Dedifferentiated amniotic fluid mesenchymal stem cell (primary cell): ENCODE measurements around the gene RPS15.
"Not testable (repeated sequence)": the region's sequence is repeated elsewhere in the genome, so short reads cannot be mapped to it uniquely, and the experiment has no call there.

Source experiments
- DNase-seq: peaks from one replicate; pipeline ENCODE4 v3.0.0-alpha.2; 2016; ENCODE audit errors: extremely low spot score

RPS15 gene

DNA sequence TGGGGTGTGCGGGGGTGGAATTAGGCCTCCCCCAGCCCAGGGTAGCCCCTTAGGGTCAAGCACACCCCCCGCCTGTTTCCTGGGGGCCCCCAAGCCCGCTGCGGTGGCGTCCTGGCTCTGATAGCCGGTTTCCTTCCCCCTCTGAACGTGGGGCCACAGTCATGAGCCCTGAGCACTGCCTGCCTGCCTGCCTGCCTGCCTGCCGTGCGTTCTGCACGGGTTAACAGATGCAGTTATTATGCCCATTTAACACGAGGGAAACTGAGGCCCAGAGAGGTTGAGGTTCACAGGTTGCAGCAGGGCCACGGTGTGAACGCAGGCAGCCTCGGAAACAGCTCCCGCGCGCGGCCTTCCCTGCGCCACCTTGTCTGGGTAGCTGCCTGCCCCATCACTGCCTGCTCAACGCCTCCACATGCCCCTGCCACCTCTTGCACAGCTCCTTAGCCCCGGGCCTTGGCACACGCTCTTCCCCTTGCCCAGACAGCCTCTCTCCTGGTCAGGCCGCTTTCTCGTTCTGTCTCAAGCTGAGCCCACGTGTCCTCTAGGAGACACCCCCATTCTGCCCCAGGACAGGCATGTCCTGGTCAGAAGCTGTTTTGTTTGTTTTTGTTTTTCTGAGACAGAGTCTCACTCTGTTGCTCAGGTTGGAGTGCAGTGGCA, 35.7 kb upstream of the RPS15 start:
- no peak for DNase-seq

DNA sequence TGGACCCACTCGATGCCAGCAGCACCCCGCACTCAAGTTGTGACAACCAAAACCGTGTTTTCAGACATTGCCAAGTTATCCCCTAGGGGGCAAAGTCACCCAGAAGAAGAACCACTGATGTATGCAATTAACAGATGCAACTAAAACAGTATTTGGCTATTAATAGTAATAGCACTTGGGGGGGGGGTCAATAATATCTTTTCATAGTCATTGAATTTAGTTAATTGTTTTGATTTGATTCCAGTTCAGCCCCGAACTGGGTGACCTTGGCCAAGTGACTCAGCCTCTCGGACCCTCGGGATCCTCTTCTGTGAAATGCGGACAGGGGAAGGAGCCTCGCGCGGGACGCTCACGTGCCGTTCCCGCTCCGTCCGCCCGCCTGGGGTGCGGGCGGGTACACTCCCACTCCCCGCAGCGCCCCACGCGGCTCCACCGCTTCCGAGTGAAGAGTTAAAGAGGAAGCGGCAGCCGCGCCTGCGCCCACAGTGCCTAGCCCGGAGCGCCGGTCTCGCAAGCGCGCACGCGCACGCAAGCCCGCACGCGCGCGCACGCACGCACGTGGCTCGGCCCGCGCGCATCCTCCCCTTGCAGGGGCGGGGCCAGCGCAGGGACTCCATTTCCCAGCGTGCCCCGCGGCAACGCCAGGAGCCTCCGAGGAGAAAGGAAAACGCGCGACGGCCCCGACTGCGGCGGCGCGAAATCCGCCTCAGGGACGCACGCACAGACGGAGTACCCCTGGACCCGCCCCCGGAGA, 31.2 kb upstream of the RPS15 start:
- DNase-seq, result peak; percentile 98

DNA sequence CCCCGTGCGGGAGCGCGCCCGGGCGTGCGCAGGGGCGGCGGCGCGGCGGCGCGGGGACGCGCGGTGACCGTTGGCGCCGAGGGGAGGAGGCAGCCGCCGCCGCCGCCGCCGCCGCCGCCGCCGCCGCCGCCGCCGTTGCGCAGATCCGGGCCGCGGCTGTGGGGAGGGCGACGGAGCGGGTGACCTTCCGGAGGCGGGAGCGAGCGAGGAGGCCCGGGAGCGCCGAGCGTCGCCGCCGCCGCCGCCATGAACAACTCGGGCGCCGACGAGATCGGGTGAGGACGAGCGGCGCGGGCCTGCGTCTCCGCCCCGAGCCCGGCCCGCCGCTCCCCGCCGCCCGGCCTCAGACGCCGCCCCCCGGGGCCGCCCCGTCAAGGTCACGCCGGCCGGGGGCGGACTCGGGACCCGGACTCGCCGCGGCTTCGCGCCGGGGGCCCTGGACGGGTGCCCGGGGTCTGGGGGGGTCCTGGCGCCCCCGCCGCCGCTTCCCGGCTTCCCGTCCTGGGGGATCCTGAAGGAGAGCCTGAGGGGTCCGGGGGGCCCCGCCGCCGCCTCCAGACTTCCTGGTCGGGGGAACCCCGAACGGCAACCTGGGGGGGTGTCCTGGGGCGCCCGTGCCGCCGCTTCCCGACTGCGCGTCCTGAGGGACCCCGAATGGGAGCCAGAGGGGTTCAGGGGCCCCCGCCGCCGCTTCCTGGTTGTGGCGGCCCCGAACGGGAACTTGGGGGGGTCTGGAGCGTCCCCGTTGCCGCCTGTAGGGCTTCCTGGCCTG, 30.5 kb upstream of the RPS15 start, which contains the start of gene DAZAP1:
Gene DAZAP1 (plus strand): TSS at position 59 of the 772 bp plus-strand sequence. CDS start 188 bp downstream, at position 247.
- DNase-seq, result no peak

DNA sequence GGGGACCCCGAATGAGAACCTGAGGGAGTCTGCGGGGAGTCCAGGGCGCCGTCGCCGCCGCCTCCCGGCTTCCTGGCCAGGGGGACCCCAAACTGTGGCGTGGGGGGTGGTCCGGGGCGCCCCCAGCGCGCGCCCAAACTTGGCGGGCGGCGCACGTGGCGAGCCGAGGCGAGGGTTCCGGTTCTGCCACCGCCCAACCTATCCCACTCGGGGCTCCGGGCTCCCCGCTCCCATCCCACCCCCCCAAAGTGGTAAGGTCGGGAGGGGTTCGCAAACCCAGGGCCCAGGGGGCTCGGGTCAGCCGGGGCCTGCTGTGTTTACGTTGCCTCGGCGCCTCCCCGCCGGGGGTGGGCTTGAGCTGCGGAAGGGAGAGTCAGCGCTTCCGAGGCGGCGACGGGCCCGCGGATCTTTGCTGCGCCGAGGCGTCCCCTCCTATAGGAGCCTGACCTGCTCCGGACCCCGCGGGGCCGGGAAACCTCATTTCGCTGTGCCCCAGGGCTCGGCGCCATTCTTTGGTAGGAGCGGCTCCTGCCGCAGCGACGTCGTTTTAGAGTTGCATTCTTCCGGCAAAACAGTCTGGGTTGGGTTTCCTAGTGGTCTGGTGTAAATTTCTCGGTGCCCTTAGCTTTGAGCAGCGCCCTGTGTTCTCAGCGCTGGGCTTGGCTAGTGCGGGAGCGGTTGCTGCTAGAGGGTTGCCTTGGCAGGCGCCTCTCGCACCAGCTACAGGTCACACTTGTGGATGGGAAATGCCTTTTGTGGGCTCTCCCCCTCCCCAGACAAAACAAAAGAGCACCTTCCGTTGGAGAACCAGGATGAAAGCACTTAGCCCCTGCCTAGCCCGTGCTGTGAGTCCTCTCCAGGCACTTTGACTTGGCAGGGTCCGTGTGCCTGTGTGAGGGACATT, 29.6 kb upstream of the RPS15 start:
- peak; percentile 69 for DNase-seq

DNA sequence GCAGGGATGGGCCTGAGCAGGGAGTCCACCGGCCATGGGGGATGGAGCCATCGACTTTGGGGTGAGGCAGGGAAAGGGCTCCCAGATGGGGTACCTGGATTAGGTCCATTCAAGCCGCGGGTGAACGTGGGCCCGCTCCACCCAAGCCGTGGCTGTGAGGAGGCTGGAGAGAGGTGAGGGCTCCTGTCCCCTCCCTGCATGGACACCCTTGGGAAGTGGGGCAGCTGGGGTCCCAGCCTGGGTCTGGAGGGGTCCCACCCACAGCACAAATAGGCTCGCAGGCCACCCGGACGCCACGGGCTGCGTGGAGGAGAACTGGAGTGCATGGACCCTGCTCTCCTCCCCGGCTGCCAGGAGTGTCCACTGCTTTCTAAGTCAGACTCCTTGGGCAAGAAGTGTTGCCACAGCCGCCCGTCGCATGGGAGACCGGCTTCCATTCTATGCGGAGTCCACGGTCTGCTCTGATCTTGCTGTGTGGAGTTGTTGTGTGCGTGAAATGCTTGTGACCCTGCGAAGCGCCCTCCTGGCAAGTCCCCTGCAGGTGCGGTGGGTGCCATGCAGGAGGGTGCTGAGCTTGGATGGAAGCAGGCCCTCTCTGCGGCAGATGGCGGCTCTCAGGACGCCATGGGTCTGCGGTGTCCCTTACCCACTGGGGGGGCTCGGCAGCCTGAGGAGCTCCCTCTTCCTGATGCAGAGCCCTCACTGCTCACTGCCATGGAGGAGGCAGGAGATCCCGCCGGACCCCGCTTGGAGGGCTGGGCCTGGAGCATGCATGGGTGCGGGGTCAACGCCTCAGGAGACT, 28.8 kb upstream of the RPS15 start:
- DNase-seq, result no peak

DNA sequence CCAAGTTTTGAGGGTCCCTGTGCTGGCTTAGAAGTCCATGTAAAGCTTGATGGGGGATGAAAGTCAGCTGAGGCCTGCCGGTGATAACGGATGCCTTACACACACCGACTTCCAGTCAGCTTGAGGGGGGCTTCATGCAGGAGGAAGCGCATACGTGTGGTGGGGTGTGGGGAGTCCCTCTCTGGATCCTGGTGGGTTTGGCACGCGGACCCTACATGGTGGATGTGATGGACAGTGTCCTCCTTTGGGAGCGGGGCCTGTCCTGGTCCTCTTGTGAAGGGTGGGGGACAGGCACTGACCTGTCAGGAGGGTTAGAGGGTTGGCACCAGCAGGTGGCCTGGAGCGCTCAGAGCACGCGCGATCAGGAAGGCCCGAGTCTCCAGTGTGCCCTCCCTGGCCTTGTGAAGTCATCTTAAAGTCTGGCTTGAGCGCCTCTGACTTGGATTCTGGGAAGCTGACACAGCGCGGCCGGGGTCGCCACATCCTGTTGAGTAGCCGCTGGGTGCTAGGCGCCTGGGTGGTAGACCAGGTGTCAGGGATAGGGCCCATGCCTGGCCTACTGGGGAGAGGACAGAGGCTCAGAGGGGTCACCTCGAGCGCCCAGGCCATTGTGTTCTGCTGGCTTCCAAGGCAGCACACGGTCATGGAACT, 27.9 kb upstream of the RPS15 start:
- no peak for DNase-seq

DNA sequence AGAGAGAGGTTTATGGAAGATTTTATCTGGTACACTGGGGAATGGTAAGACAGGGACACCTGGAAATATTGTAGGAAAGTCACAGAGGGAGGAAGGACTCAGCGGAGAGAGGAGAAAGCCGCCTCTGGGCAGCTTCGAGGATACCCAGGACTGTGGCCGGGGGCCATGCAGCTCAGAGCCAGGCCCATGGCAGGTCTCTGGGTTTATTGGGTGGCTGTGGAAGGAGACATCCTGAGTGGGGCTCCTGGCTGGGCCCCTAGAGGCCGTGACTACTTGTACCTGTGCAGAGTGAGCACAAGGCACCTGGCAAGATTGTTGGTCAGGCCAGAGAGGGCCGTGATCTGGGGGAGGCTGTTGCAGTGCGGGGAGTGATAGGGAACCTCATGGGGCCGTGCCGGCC, 27.4 kb upstream of the RPS15 start:
- DNase-seq, result no peak

DNA sequence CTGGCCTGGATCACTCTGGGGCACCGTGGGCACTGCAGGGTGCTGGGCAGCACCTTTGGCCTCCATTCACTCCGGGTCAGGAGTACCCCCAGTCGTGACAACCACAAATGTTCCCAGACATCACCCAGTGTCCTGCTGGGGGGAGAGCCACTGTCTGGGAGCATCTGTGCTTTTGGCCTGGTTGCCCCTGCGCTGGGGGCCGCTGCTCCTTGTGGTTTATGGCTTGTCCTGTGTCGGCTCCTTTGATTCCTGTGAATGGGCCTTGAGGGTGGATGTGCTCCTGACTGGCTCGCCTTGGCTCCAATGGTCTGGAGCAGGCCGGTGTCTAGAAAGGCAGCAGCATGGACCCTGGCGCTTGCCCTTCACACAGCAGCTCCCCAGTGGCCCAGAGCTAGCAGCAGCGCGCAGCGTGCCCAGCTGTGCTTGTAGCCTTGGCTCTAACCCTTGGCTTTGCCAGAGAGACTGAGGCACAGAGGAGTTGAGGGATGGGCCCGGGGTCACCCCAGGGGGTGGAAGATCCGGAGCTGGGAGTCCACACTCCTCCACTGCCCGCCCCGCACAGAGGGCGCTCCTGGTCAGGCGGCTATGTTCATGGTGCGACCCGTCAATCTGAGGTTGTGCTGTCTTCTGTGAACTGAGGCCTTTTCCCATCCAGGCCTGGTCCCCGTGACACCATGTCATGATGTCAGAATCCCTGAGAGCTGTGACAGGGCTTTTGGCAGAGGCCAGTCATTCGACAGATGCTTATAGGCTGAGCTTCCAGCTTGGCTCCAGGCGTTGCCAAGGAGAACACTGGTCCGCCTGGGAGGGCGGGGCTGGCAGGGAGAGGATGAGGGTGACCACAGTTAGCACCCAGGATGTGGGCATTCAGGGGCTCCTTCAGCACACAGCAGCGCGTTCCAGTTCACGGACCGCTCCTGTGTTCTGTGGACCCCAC, 26.7 kb upstream of the RPS15 start:
- no peak for DNase-seq

DNA sequence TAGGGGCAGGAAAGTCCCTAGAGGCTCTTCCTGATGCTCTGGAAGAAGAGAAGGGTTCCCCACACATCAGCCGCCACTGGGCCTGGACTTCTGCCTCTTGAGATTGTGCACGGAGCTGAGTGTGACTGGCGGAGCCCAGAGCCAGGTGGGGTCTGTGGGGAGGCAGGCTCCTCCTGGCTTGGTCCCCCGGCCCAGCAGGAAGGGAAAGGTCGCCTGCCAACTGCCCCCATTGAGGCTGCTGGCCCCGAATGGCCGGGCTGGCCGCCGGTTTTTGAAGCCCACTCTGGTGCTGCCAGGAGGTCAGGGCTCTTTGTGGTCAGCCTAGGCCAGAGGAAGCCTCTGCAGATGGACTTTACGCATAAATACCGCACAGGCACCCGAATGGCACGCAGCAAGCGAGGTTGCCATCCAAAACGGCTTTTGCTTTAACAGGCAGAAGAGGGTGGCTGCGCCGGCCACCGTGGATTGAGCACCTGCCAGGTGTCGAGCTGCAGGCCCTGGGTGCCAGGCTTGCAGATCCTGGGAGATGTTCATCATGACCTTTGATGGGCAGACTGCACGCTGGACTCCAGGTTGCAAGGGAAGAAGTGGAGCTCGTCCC, 25.8 kb upstream of the RPS15 start:
- no peak for DNase-seq

DNA sequence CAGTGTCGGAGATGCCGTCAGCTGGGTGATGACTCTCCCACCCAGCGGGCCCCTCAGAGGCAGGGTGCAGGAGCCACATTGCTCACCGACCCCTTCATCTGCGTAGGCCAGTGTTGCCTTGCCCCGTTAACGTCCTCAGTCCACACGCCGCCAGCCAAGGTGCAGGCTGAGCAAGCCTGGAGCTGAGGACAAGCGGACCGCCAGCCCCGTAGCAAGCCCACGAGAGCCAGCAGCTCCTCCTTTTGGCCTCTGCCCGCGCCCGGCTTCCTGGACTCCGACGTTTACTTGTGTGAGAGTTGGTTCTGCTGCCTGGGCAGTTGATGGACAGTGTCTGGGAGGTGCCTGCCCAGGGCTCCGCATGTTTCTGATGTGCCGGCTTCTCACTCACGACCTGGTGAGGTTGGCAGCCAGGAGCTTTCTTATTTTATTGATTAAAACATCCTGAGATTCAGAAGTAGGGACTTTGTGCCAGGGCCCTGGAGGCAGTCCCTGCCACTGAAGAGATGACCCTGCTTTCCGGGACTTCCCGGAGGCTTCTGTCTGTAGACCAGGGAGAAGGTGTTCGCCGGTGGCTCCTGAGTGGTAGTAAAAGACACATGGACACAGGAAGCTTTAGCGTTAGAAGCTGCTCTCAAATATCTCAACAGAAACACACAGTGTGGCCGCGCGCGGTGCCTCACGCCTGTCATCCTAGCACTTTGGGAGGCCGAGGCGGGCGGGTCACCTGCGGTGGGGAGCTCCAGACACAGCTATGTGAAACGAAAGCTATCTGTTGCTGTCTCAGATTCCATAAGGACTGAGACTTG, 25.0 kb upstream of the RPS15 start:
- no peak for DNase-seq

DNA sequence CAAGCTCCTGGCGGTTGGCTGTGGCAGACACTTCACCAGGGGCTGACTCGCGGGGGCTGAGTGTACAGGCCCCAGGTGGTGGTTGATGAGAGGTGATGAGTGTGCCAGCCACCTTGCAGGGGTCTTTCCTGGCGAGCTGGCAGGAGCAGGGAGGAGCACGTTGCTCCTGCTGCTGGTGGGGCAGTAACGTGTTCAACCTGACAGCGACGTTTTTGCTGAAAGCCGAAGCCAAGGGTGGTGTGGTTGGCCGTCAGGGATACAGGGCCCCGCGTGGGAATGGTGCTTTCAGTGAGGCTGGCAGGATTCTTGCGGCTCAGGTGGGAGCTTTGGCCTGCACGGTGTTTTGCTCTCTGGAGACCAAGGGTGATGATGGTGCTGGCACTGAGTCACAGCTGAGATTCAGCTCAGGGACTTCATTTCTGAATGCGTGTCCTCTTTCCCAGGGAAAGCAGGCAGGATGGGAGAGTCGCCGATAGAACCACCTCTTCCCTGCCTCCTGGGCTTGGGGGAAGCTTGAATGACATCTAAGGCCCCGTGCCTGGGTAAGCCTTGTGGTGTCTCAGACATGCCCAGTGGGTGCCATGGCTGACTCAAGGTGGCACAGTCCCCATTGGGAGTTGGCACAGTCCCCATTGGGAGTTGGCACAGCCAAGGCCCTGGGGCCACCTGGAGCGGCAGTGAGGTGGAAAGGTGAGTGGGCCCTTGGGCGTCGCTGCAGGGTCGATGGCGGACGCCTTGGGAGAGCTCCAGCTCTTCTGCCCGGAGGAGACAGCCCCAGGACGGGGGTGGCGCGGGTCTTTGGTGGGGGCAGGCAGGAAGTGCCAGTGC, 22.0 kb upstream of the RPS15 start:
- no peak for DNase-seq

DNA sequence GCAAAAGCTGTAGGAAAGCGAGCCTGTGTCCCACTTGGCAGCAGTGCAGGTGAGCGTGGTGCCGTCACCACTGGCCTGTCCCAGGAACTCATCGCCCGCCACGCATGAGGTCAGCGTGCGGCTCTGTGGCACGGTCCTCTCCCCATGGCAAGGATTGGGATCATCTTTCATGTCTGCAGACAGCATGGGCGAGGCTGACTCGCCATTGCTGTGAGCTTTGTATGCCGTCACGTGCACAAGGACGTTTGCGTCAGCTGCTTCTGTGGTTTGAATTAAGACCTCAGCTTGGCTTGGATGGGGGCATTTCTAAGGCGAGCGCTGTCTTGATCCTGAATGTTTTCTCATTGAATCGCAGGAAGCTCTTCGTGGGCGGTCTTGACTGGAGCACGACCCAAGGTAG, 21.1 kb upstream of the RPS15 start:
- DNase-seq, result no peak

DNA sequence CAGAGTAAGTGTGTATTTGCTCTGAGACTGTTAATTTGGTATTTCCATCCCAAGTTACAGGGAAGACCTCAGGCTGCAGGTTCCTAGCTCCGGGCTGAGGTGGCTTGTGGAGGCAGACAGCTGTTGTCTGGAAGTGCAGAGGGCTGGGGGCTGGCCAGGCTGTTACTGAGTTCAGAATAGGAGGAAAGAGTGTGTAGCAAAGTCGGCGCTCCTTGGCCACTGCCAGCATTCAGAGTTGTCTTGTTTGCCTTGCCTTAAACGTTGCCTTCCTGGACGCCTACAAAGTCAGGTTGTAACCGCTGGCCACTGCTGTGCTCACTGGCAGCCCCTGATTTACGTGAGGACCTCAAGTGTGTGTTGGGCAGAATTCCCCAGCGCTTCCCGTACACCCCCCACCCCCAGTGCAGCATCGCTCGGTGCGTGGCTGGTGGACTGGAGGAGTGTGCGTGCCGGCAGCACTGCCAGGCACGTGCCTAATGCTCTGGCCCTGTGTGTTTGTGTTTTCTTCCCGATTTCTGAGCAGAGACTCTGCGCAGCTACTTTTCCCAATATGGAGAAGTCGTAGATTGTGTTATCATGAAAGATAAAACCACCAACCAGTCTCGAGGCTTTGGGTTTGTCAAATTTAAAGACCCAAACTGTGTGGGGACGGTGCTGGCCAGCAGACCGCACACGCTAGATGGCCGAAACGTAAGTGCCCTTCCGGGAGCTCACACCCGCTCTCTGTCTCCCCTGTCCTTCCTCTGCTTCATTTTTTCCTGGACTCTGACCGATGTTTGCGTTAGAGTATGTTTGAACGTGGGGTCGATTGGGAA, 20.3 kb upstream of the RPS15 start:
- no peak for DNase-seq

DNA sequence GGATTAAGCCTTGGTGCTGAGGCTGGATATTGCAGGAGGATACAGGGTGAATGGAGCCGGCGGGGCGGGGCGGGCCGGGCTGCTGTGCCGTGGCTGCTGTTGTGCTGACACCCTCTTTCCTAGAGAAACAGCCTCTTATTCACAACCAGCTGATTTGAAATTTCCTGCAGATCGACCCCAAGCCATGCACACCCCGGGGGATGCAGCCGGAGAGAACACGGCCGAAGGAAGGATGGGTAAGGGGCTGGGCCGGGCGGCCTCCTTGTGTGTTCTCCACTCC, 19.8 kb upstream of the RPS15 start:
- DNase-seq, result no peak

DNA sequence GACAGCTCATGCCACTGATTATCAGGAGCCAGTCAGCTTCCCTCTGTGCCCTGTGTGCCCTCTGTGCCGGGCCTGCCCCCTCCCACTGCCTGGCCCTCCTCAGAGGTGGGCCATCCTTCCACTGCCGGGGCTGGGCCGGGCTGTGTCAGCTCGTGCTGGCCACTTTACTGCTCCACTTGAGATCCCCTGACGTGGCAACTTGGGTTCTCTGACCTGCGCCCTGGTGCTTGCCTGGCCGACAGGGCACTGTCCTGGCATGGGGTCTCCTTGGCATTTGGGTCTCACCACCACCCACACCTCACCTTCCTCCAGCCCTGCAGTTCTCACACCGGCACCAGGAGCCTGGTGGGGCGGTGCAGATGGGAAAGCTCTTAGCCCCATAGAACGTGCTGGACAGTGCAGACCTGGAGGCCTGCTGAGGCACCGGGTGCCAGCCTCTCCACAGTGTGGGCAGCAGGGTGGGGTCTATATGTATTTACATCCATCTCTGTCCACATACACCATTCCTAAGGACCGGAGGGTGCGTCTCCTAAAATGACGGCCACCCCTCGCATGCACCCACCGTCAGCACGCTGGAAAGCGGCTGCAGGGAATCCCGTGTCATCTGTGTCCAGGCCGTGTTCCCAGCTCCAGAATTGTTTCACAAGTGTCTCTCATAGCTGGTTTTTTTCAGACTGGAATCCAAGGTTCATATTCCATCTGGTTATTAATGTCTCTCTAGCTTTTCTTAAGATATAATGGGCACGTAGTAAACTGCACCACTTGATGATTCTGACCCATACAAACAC, 19.1 kb upstream of the RPS15 start:
- no peak for DNase-seq

DNA sequence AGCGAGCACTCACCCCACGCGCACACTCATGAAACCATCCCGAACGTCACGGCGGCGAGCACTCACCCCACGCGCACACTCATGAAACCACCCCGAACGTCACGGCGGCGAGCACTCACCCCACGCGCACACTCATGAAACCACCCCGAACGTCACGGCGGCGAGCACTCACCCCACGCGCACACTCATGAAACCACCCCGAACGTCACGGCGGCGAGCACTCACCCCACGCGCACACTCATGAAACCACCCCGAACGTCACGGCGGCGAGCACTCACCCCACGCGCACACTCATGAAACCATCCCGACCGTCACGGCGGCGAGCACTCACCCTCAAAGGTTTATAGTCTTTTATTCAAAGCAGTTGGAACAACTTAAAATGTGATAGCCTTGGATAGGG, 18.1 kb upstream of the RPS15 start:
- not testable (repeated sequence) for DNase-seq
